GM18870 (cell line): ENCODE data around the gene LMNA.
"Not testable (repeated sequence)": the region's sequence is repeated elsewhere in the genome, so short reads cannot be mapped to it uniquely, and the experiment has no call there.

Source experiments
- ATAC-seq: cut with Tn5 transposase; IDR thresholded peaks from one replicate; pipeline ENCODE4 v1.9.1; 2021; ENCODE audit warnings: moderate library complexity; ENCODE audit not compliant: unreplicated experiment

The LMNA gene

DNA sequence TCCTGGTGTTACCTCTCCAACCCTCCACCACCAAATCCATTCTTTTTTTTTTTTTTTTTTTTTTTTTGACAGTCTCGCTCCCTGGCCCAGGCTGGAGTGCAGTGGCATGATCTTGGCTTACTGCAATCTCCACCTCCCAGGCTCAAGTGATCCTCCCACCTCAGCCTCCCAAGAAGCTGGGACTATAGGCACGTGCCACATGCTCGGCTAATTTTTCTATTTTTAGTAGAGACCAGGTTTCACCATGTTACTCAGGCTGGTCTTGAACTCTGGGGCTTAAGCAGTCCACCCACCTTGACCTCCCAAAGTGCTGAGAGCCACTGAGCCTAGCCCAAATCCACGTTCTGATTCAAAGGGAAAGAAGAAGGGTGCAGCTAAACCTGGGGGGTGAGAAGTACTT, 6.5 kb downstream of the LMNA start:
- ATAC-seq, result not testable (repeated sequence)

DNA sequence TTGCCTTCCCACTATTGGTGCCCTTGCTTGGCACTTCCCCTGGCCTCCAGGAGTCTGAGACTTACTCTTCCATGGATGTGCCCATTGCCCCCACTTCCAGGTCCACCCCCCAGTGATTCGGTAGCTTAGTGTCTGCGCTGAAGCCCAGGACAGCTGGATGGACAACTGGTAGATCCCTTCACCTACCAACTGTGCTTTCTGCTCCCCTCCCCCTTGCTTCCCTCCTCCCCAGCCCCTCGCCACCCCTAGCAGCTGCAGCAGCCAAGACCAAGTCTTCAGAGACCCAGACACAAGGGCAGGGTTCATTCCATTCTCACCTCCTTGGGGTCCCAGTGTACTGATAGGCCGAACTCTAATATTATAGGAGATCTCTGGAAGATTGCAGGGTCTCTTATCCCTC, 6.9 kb downstream of the LMNA start:
- no peak for ATAC-seq

DNA sequence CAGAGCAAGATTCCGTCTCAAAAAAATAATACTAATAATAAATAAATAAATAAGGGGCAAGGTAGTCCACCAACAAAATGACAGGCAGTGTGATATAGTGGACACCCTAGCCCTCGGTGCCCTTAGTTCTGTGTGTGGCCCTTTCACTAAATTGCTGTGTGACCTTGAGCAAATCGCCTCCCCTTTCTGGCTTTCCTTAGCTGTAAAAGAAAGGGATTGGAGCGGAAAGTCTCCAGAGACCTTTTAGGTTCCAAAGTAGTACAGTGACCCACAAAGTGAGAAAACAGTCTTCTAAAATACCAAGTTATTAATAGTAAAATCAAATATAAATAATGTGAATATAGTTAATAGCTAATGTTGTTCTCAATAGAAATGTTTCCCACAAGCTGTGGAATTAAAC, 7.6 kb downstream of the LMNA start:
- ATAC-seq, result no peak

DNA sequence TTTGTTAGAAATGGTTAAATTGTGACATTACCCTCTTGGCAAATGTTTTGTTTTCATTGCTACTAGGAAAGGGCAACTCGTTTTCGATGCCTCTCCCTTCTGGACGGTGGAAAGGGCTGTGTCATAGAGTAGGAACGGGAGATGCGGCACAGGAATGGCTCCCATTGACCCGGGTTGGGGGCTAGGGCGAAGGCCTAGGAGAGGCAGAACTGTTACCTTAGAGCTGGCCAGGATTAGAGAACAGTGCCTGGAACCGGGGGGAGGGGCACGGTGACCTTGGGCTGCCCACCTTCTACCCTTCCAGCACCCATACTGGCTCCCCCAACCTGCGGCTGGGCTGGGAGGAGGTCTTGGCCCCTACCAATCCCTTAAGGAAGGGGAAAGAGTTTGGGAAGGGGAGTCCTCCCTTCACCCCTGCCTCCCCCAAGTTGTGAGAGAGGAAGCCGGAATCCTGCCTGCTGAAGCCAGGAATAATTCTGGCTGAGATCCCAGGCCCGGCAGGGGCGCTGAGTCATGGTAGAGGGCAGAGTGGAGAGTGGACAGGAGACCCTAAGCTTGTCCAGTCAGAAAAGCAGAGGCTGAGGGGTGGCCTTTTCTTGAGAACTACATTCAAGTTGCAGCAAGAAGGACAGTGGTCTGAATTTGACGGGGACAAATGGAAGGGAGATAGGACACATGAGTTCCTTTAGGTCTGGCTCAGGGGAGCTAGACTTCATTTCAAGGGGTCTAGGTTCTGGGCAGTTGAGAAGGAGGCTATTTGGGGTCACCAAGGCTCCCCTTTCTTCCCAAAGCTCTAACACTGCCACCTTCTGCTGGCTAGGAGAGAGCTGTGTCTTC, 8.2 kb downstream of the LMNA start:
- ATAC-seq, result no peak

DNA sequence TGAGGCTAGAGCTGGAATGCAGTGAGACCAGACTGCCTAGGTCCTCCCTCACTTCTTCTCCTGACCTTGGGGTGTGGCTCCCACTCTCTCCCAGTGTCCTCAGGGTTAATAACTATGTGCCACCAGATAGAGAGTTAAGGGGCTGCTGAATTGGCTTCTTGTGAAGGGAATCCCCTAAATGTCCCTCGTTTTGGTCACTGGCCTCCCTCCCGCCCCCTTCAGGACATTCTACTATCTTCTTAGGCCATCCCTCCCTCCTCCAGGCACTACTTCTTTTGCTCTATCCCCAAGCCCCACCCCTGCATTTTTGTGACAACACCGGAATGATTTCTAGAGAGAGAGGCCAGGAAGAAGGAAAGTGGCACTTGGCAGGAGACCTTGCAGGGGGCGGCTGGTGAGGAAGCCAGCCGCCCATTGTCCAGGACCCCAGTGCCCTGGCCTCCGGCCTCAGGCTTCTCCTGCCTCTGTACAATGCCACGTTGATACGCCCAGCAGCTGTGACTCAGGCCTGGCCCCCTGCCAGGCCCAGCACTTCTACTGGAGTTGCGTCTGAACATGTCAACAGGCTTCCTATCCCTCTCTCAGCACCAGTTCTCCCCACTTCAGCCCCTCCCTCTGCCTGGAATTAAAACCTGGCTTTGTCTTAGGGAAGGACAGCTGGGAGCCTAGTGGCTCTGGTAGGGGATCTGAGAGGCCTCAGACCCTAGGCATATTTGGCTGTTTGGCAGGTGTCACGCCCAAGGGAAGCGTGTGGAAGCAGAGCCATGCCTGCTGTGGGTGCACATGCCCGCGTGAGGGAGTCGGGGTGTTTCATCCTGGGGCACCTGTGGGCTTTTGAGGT, 9.1 kb downstream of the LMNA start:
- ATAC-seq, result no peak

DNA sequence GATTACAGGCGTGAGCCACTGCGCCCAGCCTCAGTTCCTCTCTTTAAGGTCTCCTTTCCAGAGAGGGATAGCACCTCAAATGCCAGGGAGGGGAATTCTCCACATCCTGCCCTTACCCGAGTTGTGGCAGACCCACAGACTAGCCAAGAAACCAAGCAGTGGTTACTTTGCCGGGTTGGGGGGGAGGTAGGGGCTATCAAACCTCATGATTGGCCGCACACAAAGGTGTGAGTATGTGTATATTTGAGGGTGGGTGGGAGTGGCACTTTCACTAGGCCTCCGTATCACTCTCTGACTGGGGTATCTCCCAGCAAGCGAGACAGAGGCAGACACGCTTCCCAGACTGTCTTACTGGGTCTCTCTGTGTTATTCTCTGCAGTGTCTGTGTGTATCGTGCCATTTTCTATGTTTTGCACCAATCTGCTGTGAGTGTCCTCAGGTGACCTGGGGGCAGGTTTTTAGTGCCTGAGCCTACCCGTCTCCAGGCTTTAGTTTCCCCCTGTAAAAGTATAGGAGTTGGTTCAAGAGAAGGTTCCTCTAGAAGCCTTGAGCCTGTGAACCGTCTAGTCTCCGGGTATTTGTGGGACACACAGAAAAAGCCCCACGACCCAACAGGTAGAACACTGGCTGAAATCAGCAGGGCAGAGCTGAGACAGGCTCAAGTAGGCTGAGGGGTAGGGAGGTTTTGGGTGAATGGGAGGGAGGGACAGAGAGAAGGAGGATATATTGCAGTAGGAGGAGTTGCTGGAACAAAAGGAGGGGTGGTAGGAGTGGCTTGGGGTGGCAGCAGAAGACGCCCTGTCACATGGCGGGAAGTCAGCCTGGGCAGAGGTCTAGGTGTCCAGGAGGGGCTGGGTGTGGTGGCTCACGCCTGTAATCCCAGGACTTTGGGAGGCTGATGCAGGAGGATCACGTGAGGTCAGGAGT, 10.3 kb downstream of the LMNA start:
- no peak for ATAC-seq

DNA sequence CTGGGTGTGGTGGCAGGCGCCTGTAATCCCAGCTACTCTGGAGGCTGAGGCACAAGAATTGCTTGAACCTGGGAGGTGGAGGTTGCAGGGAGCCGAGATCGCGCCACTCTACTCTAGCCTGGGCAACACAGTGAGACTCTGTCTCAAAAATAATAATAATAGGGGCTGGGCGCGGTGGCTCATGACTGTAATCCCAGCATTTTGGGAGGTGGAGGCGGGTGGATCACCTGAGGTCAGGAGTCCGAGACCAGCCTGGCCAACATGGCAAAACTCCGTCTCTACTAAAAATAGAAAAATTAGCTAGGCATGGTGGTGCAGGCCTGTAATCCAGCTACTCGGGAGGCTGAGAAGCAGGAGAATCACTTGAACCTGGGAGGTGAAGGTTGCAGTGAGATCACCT, 11.0 kb downstream of the LMNA start:
- ATAC-seq, result not testable (repeated sequence)

DNA sequence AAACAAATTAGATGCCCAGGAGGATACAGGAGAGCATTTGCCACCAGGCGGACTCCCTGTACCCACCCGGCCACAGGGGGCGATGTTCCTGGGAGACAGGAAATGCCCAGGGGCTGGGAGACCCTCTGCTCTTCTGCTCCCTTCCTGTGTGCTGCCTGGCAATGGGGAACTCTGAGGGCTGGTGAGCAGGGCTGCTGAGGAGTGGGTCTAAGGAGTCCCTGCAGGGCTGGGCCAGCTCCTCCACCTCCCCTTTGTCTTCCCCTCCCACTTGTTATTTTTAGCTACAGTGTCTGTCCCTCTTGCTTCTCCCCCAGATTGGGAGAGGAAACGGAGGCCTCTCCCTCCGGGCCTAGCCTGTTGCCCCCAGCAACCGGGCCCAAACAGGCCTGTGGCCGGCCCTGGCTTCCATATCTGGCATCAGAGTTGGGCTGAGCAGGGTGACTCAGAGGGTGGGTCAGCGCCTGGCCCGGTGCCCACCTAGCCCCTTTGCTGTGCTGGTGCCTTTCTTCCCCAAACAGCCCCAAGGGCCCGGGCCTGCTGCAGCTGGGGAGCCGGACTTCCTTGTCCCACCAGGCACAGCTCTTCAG, 11.6 kb downstream of the LMNA start:
- no peak for ATAC-seq

DNA sequence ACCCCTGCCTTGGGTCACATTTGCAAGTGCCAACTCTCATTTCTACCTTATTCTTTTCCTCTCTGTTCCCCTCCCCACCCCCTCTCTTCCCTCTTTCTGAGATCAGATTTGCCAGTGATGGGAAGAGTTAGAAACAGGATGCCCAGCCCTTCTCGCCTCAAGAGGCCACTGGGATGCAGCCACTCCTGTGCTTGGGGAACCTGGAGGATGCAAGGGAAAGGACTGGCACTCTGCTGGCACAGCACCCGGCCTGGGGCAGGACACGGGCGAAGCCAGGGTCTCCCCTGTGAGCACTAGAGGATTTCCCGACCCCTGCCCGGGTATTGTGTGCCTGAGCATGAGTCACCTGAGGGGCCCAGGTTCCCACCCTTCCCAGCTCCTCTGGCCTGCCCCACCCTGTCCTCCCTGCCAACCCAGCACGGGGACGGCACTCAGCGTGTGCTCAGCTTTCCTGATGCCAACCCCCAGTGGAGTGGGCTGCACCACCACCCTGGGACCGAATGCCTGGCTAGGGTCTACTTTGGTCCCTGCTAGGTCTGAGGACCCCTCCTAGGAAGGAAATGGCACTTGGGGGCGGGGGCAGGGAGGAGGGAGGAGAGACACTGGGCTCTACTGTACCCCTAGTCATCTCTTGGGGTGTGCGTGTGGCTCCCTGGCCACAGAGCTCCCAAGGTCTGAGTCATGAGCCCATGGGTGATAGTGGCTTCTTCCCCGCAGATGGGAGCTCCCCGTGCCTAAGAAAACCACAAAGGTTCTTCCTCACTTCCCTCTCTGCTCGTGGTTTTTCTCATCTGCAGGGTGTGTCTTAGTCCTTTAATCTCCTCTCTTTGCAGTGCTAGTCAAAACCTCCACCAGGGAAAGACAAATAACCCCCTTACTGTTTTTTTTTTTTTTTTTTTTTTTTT, 12.4 kb downstream of the LMNA start:
- ATAC-seq, result peak; percentile 41

DNA sequence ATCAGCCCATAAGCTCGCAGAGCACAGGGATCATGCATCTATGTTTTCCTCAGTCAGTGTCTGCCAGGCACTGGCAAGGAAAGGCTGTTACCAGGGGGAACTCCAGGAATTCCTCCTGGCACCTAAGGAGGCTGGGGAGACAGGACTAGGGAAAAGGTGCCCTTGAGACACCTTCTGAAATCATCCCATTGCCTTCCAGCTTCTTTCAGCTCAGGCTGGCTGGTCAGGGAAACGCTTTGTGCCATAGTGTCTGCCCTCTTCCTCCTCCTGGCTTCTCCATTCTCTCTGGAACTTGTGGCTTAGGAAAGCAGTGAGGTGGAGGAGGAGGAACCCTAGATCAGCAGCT, 13.8 kb downstream of the LMNA start:
- ATAC-seq, result no peak

DNA sequence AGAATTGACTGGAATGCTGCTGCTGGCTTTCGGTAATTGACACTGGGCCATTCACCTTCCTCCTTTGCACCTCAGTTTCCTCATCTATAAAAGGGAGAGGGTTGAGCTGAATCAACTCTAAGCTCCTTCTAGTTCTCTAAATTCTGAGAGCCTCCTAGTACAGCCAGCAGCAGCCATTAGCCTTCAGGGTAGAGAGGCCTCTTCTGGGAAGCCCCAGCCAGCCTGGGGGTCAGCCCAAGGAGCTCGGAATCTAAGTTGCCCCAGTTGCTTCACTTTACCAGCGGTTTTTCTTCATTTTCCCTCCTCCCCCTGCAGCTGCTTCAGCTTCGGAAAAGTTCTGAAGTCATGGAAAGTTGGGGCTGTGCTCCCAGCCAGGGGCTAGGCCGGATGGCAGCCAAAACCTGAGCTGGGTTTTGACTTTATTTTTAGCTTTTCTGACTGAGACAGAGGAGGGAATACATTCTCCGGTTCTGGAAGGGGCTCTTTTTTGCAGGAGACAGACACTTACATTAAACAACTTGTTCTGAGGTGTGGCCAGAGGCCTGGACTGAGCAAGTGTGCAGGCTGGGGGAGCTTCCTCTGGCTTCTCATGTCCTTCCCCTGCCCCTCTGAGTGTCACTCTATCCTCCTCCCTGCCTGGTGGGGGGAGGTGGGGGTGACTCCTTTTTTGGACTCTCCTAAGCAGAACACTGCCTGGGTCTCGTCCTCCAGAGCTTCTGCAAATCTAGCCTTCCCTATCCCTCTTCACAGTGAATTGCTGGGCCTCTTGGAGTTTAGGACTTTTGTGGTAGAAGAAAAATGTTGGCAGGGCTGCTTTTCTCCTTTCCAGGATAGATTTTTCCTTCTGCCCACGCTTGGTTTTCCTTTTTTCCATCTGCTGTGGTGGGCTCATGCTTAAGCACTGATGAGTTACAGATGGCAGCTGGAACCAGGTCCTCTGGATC, 14.4 kb downstream of the LMNA start:
- ATAC-seq, result no peak

DNA sequence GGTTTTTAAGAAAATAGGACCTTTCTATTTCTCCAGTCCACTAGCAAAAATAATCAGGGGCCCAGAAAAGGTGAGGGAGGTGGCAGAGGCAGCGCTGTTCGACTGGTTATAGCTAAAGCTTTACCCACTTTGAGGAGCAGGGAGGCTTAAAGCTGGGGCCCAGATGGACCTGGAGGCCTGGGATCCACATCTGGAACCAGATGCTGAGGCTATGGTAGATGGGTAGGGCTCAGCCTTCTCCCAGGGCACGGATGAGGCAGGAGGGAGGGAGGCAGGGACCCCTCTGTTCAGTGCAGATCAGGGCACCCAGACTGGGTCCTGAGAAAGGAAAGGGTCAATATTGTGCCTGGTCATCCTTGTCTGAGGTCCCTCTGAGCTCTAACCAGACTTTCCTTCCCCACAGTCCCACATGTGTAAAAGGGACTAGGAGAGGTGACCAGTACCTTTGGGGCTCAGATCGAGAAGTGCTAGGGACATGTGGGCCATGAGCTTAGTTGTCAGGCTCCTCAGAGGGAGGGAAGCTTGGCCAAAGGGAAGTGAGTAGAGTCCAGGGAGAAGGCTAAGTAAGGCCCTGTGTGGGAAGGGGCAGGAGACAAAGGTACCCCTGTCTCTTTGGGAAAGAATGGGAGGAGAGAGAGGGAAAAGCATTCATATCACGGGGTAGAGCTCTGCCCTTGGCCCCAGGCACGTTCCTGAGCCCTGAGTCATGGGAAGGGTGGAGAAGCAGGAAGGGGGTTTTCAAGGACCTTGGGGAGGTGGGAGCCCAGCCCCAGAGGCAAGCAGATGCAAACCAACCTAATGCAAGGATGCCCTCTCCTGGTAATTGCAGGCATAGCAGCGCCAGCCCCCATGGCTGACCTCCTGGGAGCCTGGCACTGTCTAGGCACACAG, 15.4 kb downstream of the LMNA start:
- ATAC-seq, result no peak

DNA sequence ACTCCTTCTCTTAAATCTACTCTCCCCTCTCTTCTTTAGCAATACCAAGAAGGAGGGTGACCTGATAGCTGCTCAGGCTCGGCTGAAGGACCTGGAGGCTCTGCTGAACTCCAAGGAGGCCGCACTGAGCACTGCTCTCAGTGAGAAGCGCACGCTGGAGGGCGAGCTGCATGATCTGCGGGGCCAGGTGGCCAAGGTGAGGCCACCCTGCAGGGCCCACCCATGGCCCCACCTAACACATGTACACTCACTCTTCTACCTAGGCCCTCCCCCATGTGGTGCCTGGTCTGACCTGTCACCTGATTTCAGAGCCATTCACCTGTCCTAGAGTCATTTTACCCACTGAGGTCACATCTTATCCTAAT, 16.0 kb downstream of the LMNA start:
- ATAC-seq, result no peak

DNA sequence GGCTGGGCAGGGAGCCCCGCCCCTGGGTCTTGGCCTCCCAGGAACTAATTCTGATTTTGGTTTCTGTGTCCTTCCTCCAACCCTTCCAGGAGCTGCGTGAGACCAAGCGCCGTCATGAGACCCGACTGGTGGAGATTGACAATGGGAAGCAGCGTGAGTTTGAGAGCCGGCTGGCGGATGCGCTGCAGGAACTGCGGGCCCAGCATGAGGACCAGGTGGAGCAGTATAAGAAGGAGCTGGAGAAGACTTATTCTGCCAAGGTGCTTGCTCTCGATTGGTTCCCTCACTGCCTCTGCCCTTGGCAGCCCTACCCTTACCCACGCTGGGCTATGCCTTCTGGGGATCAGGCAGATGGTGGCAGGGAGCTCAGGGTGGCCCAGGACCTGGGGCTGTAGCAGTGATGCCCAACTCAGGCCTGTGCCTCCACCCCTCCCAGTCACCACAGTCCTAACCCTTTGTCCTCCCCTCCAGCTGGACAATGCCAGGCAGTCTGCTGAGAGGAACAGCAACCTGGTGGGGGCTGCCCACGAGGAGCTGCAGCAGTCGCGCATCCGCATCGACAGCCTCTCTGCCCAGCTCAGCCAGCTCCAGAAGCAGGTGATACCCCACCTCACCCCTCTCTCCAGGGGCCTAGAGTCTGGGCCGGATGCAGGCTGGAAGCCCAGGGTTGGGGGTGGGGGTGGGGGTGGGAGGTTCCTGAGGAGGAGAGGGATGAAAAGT, 20.4 kb downstream of the LMNA start:
- no peak for ATAC-seq

DNA sequence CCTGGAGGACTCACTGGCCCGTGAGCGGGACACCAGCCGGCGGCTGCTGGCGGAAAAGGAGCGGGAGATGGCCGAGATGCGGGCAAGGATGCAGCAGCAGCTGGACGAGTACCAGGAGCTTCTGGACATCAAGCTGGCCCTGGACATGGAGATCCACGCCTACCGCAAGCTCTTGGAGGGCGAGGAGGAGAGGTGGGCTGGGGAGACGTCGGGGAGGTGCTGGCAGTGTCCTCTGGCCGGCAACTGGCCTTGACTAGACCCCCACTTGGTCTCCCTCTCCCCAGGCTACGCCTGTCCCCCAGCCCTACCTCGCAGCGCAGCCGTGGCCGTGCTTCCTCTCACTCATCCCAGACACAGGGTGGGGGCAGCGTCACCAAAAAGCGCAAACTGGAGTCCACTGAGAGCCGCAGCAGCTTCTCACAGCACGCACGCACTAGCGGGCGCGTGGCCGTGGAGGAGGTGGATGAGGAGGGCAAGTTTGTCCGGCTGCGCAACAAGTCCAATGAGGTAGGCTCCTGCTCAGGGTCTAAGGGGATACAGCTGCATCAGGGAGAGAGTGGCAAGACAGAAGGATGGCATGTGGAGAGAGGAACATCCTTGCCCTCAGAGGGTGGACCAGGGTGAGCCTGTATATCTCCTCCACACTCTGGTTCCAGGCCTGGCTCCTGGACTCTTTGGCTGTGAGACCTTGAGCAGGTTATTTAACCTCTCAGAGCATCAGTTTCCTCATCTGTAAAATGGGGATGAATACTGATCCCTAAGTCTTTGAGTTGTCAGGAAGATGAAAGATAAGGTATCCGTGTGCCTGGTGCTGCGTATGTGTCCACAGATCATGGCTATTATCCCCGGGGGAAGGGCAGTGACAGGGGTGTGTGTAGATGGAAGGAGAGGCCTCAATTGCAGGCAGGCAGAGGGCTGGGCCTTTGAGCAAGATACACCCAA, 21.7 kb downstream of the LMNA start:
- ATAC-seq, result no peak

DNA sequence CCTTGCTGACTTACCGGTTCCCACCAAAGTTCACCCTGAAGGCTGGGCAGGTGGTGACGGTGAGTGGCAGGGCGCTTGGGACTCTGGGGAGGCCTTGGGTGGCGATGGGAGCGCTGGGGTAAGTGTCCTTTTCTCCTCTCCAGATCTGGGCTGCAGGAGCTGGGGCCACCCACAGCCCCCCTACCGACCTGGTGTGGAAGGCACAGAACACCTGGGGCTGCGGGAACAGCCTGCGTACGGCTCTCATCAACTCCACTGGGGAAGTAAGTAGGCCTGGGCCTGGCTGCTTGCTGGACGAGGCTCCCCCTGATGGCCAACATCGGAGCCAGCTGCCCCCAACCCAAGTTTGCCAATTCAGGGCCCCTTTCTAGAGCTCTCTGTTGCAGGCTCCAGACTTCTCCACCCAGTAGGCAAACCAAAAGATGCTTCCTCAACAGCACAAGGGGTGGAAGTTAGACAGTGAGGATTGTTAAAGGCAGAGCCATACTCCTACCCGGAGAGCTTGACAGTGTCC, 22.5 kb downstream of the LMNA start:
- ATAC-seq, result no peak
